GM19099 (cell line): Measurements from ENCODE around the gene CAMSAP1.

Source experiments
- POLR2A ChIP-seq: IDR thresholded peaks from 3 replicates; pipeline ENCODE4 v1.6.1; 2011; ENCODE audit warnings: low read depth; ENCODE audit not compliant: insufficient read length; ENCODE audit errors: extremely low read depth

The CAMSAP1 gene

DNA sequence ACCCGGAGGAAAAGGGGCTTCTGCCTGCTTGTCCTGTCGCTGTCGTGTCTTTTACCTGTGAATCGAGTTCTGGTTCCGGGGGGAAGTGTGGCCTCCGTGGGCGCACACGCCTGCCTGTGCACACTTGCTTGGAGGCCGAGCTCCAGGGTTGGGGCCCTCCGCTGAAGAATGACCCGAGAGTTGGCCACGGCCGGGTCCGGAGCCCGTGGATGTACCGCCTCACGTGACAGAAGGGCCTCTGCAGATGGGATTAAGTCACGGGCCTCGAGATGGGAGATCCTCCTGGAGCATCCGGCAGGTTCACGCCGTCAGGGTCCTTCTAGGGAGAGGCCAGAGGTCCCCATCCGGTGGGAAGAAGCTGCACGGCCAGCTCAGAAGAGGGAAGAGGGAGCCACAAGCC is 124.4 kb downstream of the CAMSAP1 start:
- no peak for TF ChIP-seq POLR2A

DNA sequence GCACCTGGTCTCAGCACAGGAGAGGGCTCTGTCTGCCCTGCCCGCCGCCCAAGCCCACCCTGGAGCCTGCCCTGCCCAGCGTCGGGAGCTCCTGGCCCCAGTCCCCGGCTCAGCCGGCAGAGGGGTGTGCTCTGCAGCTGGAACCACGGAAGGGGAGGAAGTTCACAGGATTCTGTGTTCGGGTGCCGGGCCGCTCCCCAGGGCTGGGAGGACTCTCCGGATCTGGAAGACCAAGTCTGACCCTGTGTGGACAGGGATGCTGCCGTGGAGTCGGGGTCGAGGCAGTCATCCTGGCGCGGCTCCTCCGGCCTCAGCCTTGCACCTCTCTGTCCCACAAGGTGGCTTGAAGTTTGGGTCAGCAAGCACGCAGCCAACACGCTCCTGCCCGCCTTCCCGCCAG is 126.7 kb downstream of the CAMSAP1 start:
- TF ChIP-seq POLR2A: no peak

DNA sequence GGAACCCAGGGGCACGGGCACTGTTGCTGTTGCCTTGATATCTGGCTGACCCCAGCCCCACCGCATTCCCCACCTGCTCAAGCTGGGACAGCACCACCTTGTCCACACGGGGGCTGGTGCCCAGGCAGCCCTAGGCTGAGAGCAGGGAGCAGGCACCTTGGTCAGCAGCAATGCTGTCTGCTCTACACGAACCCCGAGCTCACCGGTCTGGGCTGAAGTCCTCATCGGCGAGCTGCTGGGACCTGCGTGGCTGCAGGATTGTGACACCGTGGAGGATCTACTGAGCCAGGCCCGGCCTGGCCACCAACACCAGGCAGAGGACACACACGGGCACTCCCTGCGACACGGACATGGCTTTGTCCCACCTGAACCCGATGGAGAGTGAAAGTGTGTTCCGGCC is 127.3 kb downstream of the CAMSAP1 start:
- no peak for TF ChIP-seq POLR2A

DNA sequence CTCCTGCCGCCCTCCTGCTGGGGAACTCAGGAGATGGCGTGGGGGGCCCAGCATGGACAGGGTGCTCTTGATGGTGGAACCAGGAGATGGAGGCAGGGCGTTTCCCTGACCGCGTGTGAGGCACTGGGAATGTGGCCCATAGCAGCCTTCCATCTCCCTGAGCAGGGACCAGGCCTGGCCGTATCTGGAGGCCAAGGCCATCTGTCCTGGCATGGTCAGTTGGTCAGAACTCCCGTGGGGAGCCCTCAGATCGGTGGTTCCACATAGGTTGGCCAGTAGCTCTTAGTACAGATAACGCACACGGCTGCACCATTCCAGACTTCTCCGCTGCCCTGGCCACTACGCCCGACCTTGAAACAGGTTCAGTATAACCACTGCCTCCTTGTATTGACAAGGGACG is 127.8 kb downstream of the CAMSAP1 start:
- TF ChIP-seq POLR2A: no peak

DNA sequence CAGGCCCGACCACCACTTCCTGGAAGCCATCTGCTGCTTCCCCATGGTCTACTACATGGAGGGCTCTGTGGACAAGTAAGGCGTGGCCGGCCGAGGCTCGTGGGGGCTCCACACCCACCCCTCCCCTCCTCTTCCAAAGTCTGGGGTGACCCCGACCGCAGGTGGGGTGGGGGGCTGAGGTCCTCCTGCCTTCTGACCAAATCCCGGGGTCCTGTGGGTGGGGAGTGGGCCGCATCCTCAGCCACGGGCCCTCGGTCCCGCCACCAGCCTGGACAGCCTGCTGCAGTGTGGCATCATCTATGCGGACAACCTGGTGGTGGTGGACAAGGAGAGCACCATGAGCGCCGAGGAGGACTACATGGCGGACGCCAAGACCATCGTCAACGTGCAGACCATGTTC is 128.9 kb downstream of the CAMSAP1 start:
- TF ChIP-seq POLR2A: no peak

DNA sequence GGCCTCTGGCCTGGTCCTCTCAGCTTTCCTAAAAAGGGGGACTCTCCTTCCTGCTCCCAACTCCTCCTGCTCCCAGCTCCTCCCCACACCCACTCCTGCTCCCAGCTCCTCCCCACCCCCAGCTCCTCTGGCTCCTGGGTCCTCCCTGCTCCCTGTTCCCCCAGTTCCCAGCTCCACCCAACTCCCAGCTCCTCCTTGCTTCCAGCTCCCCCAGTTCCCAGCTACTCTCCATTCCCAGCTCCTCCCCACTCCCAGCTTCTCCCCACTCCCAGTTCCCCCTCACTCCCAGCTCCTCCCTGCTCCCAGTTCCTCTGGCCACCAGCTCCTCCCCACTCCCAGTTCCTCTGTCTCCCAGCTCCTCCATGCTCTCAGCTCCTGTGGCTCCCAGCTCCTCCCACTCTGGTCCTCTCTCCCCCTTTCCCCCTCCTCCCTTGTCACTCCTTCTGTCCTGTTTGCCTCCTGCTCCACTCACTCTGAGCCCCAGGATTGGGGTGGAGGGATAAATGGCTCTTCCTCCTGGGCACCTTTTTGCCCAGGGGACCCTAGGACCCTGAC is 129.6 kb downstream of the CAMSAP1 start:
- TF ChIP-seq POLR2A: no peak

DNA sequence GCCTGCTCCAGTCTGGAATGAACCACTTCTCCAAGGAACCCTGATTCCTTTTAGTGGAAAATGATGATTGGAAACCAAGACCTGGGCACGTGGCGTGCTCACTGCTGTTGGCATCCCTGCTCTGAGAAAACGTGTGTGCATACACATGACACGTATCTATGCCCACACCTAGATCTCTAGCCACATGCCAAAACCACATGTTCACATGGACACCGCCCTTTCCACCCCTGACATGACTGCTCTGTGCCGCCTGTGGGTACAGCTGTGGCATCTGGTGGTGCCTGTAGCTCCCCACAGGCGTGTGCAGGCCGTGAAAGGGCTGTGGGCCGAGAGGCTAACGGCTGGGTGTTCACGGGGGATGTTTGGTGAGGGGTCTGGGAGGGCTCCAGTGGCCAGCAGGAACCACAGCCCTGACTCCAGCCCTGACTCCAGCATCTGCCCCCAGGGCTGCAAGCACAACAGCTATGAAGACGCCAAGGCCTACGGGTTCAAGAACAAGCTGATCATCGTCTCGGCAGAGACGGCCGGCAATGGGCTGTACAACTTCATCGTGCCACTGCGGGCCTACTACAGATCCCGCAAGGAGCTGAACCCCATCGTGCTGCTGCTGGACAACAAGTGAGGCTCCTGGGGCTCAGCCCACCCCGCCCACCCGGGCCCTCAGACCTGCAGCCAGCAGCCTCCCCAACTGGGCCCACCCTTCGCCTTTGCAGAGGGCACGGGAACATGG is 130.3 kb downstream of the CAMSAP1 start:
- TF ChIP-seq POLR2A: no peak

DNA sequence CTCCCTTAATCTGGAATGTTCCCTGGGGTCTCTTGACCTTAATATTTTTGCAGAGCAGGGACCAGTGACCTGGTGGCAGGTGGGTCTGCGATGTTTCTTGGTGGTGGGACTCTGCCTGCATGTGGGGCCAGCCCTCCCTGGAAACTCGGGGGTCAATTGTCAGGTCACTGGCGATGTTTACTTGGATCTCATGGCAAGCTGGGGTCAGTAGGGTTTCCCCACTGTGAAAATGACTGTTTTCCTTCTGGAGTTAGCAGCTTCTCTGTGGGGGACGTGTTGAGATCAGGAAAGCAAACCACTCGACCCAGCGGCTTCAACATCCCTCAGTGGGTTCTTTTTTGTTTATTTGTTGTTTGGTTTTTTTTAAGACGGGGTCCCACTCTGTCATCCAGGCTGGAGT is 131.4 kb downstream of the CAMSAP1 start:
- TF ChIP-seq POLR2A: no peak

DNA sequence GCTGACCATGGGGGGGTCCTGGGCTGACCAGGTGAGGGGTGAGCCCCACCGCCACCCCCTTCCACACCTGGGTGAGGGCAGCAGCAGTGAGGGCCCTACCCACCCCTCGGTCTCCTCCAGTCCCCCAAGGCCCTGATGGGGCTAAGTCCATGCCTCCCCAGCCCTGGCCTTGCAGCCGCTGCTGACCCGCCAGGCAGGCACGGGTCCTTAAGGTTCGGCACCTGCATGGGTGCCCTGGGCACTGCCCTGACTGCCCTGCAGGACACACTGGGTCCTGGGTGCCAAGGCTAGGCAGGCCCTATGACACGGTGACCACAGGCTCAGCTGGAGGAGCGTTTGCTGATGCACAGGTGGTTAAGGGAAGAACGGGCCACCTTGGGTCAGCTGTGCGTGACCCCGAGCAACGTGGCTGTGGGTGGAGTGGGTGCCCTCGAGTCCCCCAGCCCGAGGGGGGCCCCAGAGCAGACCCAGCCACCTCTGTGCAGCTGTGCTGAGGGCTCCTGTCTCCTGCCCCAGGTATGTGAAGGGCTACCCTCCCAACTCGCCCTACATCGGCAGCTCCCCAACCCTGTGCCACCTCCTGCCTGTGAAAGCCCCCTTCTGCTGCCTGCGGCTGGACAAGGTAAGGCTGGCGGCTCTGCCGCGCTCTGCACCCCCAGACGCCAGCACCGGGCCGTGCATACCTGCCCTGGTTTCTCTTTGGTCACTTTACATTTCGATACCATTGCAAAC is 132.4 kb downstream of the CAMSAP1 start:
- no peak for TF ChIP-seq POLR2A

DNA sequence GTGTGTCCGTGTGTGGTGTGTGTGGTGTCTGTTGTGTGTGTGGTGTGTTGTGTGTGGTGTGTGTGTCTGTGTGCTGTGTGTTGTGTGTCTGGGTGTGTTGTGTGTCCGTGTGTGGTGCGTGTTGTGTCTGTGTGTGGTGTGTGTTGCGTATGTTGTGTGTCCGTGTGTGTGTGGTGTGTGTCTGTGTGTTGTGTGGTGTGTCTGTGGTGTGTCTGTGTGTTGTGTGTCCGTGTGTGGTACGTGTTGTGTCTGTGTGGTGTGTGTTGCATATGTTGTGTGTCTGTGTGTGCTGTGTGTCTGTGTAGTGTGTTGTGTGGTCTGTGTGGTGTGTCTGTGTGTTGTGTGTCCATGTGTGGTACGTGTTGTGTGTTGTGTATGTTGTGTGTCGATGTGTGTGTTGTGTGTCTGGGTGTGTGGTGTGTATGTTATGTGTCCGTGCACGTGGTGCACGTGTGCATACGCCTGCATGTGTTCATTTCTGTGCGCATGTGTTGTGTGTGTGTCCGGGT is 133.1 kb downstream of the CAMSAP1 start:
- no peak for TF ChIP-seq POLR2A

DNA sequence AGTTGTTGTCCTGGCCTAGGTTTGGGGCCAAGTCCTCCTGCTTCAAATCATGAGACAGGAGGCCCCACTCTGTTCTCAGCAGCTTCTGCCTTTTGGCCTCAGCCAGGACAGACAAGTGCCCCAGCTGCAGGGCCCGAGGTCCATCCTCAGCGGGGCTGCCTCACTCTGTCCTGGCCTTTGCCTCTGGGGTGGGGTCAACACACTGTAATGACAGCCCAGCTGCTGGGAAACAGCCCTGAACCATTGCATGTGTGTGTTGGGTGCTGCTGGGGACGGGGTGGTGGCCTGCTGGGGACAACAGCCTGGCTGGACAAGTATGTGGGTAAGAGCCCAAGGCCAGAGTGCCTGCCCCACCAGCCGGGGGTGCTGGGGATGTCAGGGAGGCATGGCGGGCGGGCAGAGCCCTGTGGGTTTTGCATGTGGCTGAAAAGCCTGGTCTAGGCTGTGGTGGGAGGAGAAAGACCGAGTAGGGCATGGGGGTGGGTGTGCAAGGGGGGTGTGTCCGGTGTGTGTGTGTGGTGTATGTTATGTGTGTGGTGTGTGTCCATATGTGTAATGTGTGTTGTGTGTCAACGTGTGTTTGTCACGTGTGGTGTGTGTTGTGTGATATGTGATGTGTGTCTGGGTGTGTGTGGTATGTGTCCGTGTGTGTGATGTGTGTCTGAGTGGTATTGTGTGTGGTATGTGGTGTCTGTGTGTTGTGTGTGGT is 133.7 kb downstream of the CAMSAP1 start:
- no peak for TF ChIP-seq POLR2A

DNA sequence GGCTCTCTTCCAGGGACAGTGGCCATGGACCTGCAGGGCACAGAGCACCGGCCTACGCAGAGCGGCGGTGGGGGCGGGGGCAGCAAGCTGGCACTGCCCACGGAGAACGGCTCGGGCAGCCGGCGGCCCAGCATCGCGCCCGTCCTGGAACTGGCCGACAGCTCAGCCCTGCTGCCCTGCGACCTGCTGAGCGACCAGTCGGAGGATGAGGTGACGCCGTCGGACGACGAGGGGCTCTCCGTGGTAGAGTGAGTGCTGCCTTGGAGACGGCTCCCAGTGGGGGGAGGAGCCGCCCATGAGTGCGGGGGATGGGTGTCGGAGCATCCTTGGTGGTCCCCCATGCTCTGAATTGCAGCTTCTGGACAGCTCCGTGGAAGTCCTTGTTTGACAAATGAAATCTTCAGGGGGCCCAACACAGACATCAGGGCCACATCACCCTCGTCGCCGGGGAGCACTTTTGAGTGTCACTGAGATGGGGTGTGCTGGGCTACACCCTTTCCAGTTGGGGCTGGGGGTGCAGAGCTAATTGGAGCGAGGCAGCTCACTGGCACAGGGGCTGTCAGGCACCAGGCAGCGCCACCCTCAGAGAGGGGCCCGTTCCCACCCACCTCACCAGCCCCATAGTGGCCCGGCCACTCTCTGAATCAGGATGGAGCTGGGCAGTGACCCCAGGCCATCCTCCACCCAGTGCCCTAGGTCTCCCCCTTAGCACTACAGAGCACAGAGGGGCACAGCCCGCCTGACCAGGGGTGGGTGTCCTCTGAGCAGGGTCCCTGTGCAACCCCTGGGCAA is 134.4 kb downstream of the CAMSAP1 start:
- no peak for TF ChIP-seq POLR2A

DNA sequence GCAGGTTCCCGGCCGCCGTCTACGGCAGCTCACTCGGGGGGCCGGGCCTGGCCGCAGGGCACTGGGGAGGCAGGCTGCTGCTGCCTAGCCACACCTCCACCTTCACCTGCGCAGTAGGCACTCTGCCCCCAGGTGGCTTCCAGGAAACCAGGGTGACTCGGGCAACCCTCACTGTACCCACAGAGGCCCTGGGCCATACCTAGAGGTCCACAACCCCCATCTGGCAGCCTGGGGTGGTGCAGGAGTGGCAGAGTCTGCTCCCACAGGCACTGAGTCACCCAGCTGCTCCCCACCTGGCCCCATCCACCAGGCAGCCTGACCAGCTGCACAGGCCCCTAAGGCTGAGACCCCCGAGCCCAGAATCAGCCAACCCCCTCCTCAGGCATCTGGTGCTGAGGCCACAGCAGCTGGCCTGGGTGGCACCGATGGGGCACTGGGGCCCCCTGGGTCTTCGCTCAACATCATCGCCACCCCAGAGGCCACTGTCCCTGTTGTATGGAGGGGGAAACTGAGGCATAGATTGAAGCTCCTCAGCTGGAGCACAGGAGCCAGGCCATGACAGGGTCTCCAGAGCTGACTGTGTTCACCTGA is 135.2 kb downstream of the CAMSAP1 start:
- no peak for TF ChIP-seq POLR2A

DNA sequence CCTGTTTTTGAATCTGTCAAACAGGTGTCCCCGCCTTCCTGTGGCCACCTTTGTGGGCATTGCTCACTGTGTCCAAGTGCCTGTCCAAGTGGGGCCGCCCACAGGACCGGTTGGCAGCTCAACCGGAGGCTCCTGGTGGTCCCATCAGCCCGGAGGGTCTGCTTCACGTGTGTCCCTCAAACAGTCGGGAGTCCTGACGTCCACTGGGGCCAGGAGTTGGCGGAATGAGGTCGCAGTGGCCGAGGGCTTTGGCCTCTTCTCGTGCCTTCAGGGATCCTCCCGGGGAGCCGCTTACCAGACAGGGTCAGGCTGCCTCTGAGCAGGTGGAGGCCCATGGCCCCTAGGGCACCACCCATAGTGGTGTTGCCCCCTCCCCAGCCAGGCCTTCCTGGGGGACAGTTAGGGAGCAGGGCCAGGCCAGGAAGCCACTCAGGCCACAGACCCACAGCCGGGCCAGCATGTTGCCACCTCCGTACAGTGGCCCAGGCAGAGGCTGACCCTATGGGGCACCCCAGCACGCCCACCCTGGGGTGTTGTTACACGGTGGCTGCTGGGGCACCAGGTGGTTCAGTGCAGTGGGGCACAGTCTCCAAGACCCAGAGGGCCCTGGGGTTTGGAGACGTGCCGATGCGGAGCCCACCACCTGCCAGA is 135.8 kb downstream of the CAMSAP1 start:
- TF ChIP-seq POLR2A: no peak
